HL-60 (cell line): ENCODE measurements around the gene KCNJ4.

Experiments used
- POLR2AphosphoS5 ChIP-seq: IDR thresholded peaks from 2 replicates; pipeline ENCODE4 v1.6.1; 2012; ENCODE audit warnings: low read depth
- REST ChIP-seq: IDR thresholded peaks from 2 replicates; pipeline ENCODE4 v1.6.1; 2012; ENCODE audit warnings: low read depth; ENCODE audit not compliant: insufficient replicate concordance
- TF ChIP-seq, protein P1 (sequence below): IDR thresholded peaks from one replicate; pipeline ENCODE4 v1.5.1; 2011; ENCODE audit warnings: low read length, control low read depth, inconsistent platforms; ENCODE audit not compliant: insufficient read depth

DNA sequence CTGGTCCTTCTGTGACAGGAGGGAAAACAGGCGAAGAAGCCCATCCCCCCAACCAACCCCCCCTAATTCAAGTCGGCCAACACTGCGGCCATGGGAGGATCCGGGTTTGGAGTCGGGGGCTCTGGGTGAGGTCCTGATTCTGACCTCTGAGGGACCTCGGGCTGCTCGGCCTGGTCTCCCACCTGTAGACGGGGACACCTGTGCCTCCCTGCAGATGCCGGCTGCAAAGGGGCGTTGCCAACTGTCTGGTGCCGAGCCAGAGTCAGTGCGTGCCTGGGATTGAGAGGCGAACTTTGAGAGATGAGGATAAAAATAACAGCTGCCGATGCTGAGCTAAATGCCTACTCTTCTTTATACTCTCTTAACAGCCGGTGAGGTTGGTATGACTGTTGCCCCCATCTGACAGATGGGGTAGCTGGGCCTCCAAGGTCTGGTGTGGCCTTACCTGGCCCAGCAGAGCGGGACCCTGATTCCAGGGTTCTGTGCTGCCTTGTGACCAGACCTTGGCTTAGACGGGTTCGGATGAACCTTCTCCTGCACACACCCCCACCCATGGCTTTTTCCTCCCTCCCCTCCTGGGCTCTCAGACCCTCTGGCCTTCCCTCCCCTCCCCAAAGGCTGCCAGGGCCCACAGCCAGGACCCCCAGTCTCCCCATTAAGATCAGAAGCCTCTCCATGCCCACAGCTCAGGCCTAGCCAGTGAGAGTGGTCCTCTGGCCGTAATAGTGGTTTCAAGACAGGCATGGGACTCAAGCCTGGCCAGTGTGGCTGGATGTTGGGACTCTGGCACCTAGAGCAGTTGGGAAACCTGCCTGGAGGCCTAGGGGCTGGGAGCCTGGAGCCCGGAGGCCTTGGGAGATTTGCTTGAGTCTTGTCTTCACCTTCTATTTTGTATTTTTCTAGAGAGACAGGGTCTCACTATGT, 41.7 kb downstream of the KCNJ4 start:
- TF ChIP-seq, protein P1, sequence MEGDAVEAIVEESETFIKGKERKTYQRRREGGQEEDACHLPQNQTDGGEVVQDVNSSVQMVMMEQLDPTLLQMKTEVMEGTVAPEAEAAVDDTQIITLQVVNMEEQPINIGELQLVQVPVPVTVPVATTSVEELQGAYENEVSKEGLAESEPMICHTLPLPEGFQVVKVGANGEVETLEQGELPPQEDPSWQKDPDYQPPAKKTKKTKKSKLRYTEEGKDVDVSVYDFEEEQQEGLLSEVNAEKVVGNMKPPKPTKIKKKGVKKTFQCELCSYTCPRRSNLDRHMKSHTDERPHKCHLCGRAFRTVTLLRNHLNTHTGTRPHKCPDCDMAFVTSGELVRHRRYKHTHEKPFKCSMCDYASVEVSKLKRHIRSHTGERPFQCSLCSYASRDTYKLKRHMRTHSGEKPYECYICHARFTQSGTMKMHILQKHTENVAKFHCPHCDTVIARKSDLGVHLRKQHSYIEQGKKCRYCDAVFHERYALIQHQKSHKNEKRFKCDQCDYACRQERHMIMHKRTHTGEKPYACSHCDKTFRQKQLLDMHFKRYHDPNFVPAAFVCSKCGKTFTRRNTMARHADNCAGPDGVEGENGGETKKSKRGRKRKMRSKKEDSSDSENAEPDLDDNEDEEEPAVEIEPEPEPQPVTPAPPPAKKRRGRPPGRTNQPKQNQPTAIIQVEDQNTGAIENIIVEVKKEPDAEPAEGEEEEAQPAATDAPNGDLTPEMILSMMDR: no peak
- TF ChIP-seq POLR2AphosphoS5 (no peak), REST (no peak)
